EH (cell line): ENCODE results near the gene TEKTIP1.

ENCODE experiments used
- DNase-seq: peaks from one replicate; pipeline ENCODE4 v3.0.0-alpha.2; 2015; ENCODE audit warnings: low read depth

Gene TEKTIP1

GRCh38 chr19:3538965-3539755, at the start of gene TEKTIP1:
Gene TEKTIP1 (plus strand): TSS chr19:3539174. CDS start chr19:3539178, 4 bp downstream.
- no peak for DNase-seq

GRCh38 chr19:3491396-3492119, 47.4 kb upstream of the TEKTIP1 start:
- DNase-seq = no peak

- DNase-seq = no peak
These were observed 46.7 kb upstream of the TEKTIP1 start for GRCh38 chr19:3492131-3492839.

- no peak for DNase-seq
These were observed 46.1 kb upstream of the TEKTIP1 start for GRCh38 chr19:3492919-3493318.

GRCh38 chr19:3493651-3494050, 45.3 kb upstream of the TEKTIP1 start:
- DNase-seq = no peak

GRCh38 chr19:3494051-3494450, 44.9 kb upstream of the TEKTIP1 start:
- DNase-seq = peak; percentile 27

- DNase-seq = no peak
These were observed 44.4 kb upstream of the TEKTIP1 start for GRCh38 chr19:3494559-3494958.

- no peak for DNase-seq
These were observed 42.3 kb upstream of the TEKTIP1 start for GRCh38 chr19:3496392-3497273.

- no peak for DNase-seq
These were observed 41.0 kb upstream of the TEKTIP1 start for GRCh38 chr19:3497757-3498520.

GRCh38 chr19:3499738-3500428, 39.1 kb upstream of the TEKTIP1 start:
- DNase-seq = no peak

GRCh38 chr19:3500429-3501101, 38.4 kb upstream of the TEKTIP1 start, which contains the start of gene DOHH:
Gene DOHH (minus strand): TSS chr19:3500674. CDS start chr19:3496814, 3,860 bp downstream.
- peak; percentile 96 for DNase-seq

- DNase-seq = no peak
These were observed 37.2 kb upstream of the TEKTIP1 start for GRCh38 chr19:3501780-3502179.

- DNase-seq = peak; percentile 24
These were observed 35.9 kb upstream of the TEKTIP1 start for GRCh38 chr19:3503036-3503572.

- no peak for DNase-seq
These were observed 34.2 kb upstream of the TEKTIP1 start for GRCh38 chr19:3504735-3505134.

- peak; percentile 98 for DNase-seq
These were observed 33.2 kb upstream of the TEKTIP1 start, which contains the start of gene FZR1 for GRCh38 chr19:3505598-3506383. Gene FZR1 (plus strand): TSS chr19:3506311. CDS start chr19:3522990, 16,679 bp downstream.

GRCh38 chr19:3506384-3507340, 32.3 kb upstream of the TEKTIP1 start:
- peak; percentile 25 for DNase-seq
